ENCODE results near the gene DHRS7B.

- TF ChIP-seq CTCF (IDR thresholded peaks at IDR 0.05): peak; percentile 66
- TF ChIP-seq GABPA (IDR thresholded peaks at IDR 0.05; ENCODE audit: low read depth): no peak
- no peak for TF ChIP-seq TEAD4 (IDR thresholded peaks at IDR 0.05; ENCODE audit: borderline replicate concordance, insufficient read depth)
- TF ChIP-seq RAD21 (IDR thresholded peaks at IDR 0.05; ENCODE audit: low read length): peak; percentile 91
- TF ChIP-seq FOXJ3 (CRISPR knock-in tag; IDR thresholded peaks at IDR 0.05): no peak
- TF ChIP-seq YY1 (IDR thresholded peaks at IDR 0.05; ENCODE audit: low read depth): no peak
Observed at GRCh38 chr17:21129023-21129681, 2.4 kb downstream of the DHRS7B start.

Data from SK-N-SH (cell line).